Lower leg skin (tissue), 3 donors: ENCODE results near the gene ZNF513.

Experiments
- CTCF ChIP-seq, 3 donors: fragments of 450-650 bp; IDR thresholded peaks; one replicate each; pipeline ENCODE4 v1.5.1; 2016; ENCODE audit warnings: antibody characterized with exemption in 3 of 3, mild to moderate bottlenecking in 3 of 3, moderate library complexity in 2 of 3
- POLR2A ChIP-seq, 2 donors: fragments of 450-650 bp; IDR thresholded peaks; one replicate each; pipeline ENCODE4 v1.6.1; 2016 to 2017; ENCODE audit warnings: antibody characterized with exemption in 2 of 2, mild to moderate bottlenecking in 1 of 2, moderate library complexity in 1 of 2

- TF ChIP-seq POLR2A (IDR thresholded peaks at IDR 0.05) (peak in 1 of 2 donors; percentile 13), CTCF (IDR thresholded peaks at IDR 0.05) (no peak)
These were observed 29.0 kb upstream of the ZNF513 start, which contains the start of gene PPM1G for GRCh38 chr2:27409321-27410073.
